Astrocyte (in vitro differentiated cells and primary cell): ENCODE results near the gene CDK2. TPM values are rescaled to one million over a fixed set of nuclear protein-coding genes. Genes with fewer than 3 reads are reported as not detected.

Experiments
- DNase-seq: peaks from one replicate; pipeline ENCODE4 v3.0.0-alpha.2; 2010; ENCODE audit warnings: low read depth
- FAIRE-seq: peaks from 2 replicates; lab custom pipeline; 2011; peaks lifted over from hg19 to GRCh38; lab: Jason Lieb, UNC
- H2AFZ ChIP-seq: 2 replicates; pipeline ENCODE4 v1.6.0; 2012; ENCODE audit warnings: low read depth, low read length, inconsistent platforms
- H3K27ac ChIP-seq: 2 replicates; pipeline ENCODE4 v1.5.1; 2011; ENCODE audit warnings: low read depth, low read length, inconsistent platforms
- H3K27me3 ChIP-seq: 2 replicates; pipeline ENCODE4 v1.6.0; 2011; ENCODE audit warnings: low read length, inconsistent platforms; ENCODE audit not compliant: insufficient read depth
- H3K36me3 ChIP-seq: 2 replicates; pipeline ENCODE4 v1.5.1; 2011; ENCODE audit warnings: low read length, inconsistent platforms; ENCODE audit not compliant: insufficient read depth
- H3K4me1 ChIP-seq: 2 replicates; pipeline ENCODE4 v1.5.1; 2011; ENCODE audit warnings: low read length, inconsistent platforms; ENCODE audit not compliant: insufficient read depth
- H3K4me2 ChIP-seq: 2 replicates; pipeline ENCODE4 v1.6.0; 2012; ENCODE audit warnings: low read length, inconsistent platforms
- H3K4me3 ChIP-seq: 2 replicates; pipeline ENCODE4 v1.5.1; 2011; ENCODE audit warnings: low read depth, mild to moderate bottlenecking, low read length, inconsistent platforms; ENCODE audit not compliant: insufficient read depth
- H3K79me2 ChIP-seq: 2 replicates; pipeline ENCODE4 v1.6.0; 2012; ENCODE audit warnings: mild to moderate bottlenecking, low read length, inconsistent platforms; ENCODE audit not compliant: insufficient read depth
- H3K9ac ChIP-seq: 2 replicates; pipeline ENCODE4 v1.6.0; 2012; ENCODE audit warnings: mild to moderate bottlenecking, low read length, inconsistent platforms
- H3K9me3 ChIP-seq: 2 replicates; pipeline ENCODE4 v1.5.1; 2012; ENCODE audit warnings: low read depth, mild to moderate bottlenecking, low read length, inconsistent platforms; ENCODE audit not compliant: insufficient read depth
- H4K20me1 ChIP-seq: 2 replicates; pipeline ENCODE4 v1.6.0; 2012; ENCODE audit warnings: low read length, inconsistent platforms; ENCODE audit not compliant: insufficient read depth
- H3K27ac Mint-ChIP-seq: one replicate; pipeline ENCODE4 v1.8.0; 2021; ENCODE audit warnings: mild to moderate bottlenecking, mixed read lengths; ENCODE audit not compliant: unreplicated experiment
- H3K27me3 Mint-ChIP-seq: one replicate; pipeline ENCODE4 v1.8.0; 2021; ENCODE audit warnings: low read depth, mixed read lengths; ENCODE audit not compliant: unreplicated experiment
- H3K36me3 Mint-ChIP-seq: one replicate; pipeline ENCODE4 v1.8.0; 2021; ENCODE audit warnings: low read depth, mixed read lengths; ENCODE audit not compliant: unreplicated experiment
- H3K4me1 Mint-ChIP-seq: one replicate; pipeline ENCODE4 v1.8.0; 2021; ENCODE audit warnings: low read depth, mixed read lengths; ENCODE audit not compliant: unreplicated experiment
- H3K4me3 Mint-ChIP-seq: one replicate; pipeline ENCODE4 v1.8.0; 2021; ENCODE audit warnings: mild to moderate bottlenecking, moderate library complexity, mixed read lengths; ENCODE audit not compliant: unreplicated experiment
- H3K9me3 Mint-ChIP-seq: one replicate; pipeline ENCODE4 v1.8.0; 2021; ENCODE audit warnings: mild to moderate bottlenecking, mixed read lengths; ENCODE audit not compliant: unreplicated experiment
- CTCF ChIP-seq: IDR thresholded peaks from 2 replicates; pipeline ENCODE4 v1.5.1; 2011; ENCODE audit warnings: low read depth, mild to moderate bottlenecking, inconsistent platforms, low read length, moderate library complexity; ENCODE audit not compliant: insufficient read depth
- EZH2 ChIP-seq: IDR thresholded peaks from 2 replicates; pipeline ENCODE4 v1.6.1; 2012; ENCODE audit warnings: mild to moderate bottlenecking, low read length, inconsistent platforms; ENCODE audit not compliant: insufficient read depth
- total RNA-seq: library from RNA; stranded (reverse); gene quantifications from 2 replicates; pipeline ENCODE4 v1.2.1, GENCODE V29; 2021

CDK2 gene
- total RNA-seq, 1 donor from 2014 or later = 44.3 TPM

GRCh38 chr12:55926738-55927587 is 39.7 kb upstream of the CDK2 start:
- no peaks in the 10 kb centered on the region for H3K9me3 Mint-ChIP-seq
- no peaks in the 10 kb centered on the region for H3K9me3 ChIP-seq
- H2AFZ ChIP-seq = peak overlapping the region; percentile 78
- H4K20me1 ChIP-seq = peaks cover 5% of the 10 kb centered on the region
- no peaks in the 10 kb centered on the region for H3K27me3 Mint-ChIP-seq
- peaks cover 3% of the 10 kb centered on the region for H3K36me3 ChIP-seq
- peak; percentile 51 for TF ChIP-seq CTCF
- no peak for TF ChIP-seq EZH2
- H3K4me3 ChIP-seq = peak overlapping the region; percentile 92
- H3K36me3 Mint-ChIP-seq = peaks cover 3% of the 10 kb centered on the region
- no peaks in the 10 kb centered on the region for H3K27me3 ChIP-seq
- peak overlapping the region; percentile 99 for H3K4me3 Mint-ChIP-seq
- DNase-seq (peak; percentile 83), FAIRE-seq (no peak)
- peak overlapping the region; percentile 96 for H3K27ac Mint-ChIP-seq
- H3K79me2 ChIP-seq = peaks cover 59% of the 10 kb centered on the region
- peaks cover 36% of the 10 kb centered on the region for H3K4me1 Mint-ChIP-seq
- H3K4me1 ChIP-seq = peaks cover 23% of the 10 kb centered on the region
- peak overlapping the region; percentile 94 for H3K9ac ChIP-seq
- peak overlapping the region; percentile 98 for H3K4me2 ChIP-seq
- H3K27ac ChIP-seq = peak overlapping the region; percentile 88

- Mint-ChIP-seq H3K9me3 (no peaks in the 10 kb centered on the region), H3K27ac (peak within 1 kb of the TSS; percentile 96), H3K27me3 (no peaks in the 10 kb centered on the region), H3K4me3 (peak within 1 kb of the TSS; percentile 99), H3K4me1 (peaks cover 39% of the 10 kb centered on the region), H3K36me3 (no peaks in the 10 kb centered on the region)
- H2AFZ ChIP-seq = peak within 1 kb of the TSS; percentile 78
- no peaks in the 10 kb centered on the region for H3K27me3 ChIP-seq
- H3K27ac ChIP-seq = peak within 1 kb of the TSS; percentile 88
- no peaks in the 10 kb centered on the region for H4K20me1 ChIP-seq
- DNase-seq = peak; percentile 48
- peaks cover 50% of the 10 kb centered on the region for H3K79me2 ChIP-seq
- no peaks in the 10 kb centered on the region for H3K9me3 ChIP-seq
- no peaks in the 10 kb centered on the region for H3K36me3 ChIP-seq
- peak within 1 kb of the TSS; percentile 92 for H3K4me3 ChIP-seq
- H3K4me1 ChIP-seq = peaks cover 30% of the 10 kb centered on the region
- FAIRE-seq = no peak
- H3K9ac ChIP-seq = peak within 1 kb of the TSS; percentile 94
- TF ChIP-seq EZH2 (no peak), CTCF (no peak)
- peak within 1 kb of the TSS; percentile 98 for H3K4me2 ChIP-seq
Measured at GRCh38 chr12:55927588-55928502, 38.8 kb upstream of the CDK2 start, which contains the start of gene PYM1. PYM1 (minus strand) TSS chr12:55927894; CDS start chr12:55927761, 133 bp downstream.
